ENCODE measurements around the gene TPCN2. TPM values are rescaled to one million over a fixed set of nuclear protein-coding genes. Genes with fewer than 3 reads are reported as not detected.

Gene TPCN2
- total RNA-seq, 1 experiment from 2014 or later, result 15.2 TPM

GRCh38 chr11:69167130-69167915 is 118.6 kb downstream of the TPCN2 start (continued):
- TF ChIP-seq REST (IDR thresholded peaks at IDR 0.05; ENCODE audit: low read depth), result no peak

- peaks cover 17 to 30% of the 10 kb centered on the region in 2 experiments for H3K4me1 ChIP-seq (ENCODE audit: control insufficient read depth in 1 of 2, insufficient read depth in 2 of 2, low read length in 2 of 2)
- H3K4me3 ChIP-seq (replicated peaks in 1 of 2; ENCODE audit: low read depth in 1 of 2, low read length in 2 of 2), result no peak overlapping the region
- DNase-seq (ENCODE audit: low read depth, low spot score), result no peak
- intact Hi-C loops (cut with micrococcal nuclease), result no loop called here
- no peak overlapping the region for H3K27ac ChIP-seq (ENCODE audit: low read depth, low read length)
- H3K79me2 ChIP-seq (ENCODE audit: insufficient read depth, low read length), result no peaks in the 10 kb centered on the region
- no peak for ATAC-seq
- no peaks in the 10 kb centered on the region for H3K36me3 ChIP-seq (ENCODE audit: control insufficient read depth in 1 of 2, insufficient read depth in 2 of 2, low read length in 2 of 2)
- no peaks in the 10 kb centered on the region for H3K27me3 ChIP-seq (ENCODE audit: insufficient read depth, low read length)
- H3K9me3 ChIP-seq (ENCODE audit: control insufficient read depth in 1 of 2, insufficient read depth in 1 of 2, low read depth in 1 of 2, low read length in 2 of 2), result no peaks in the 10 kb centered on the region; a peak in 1 of 4 replicates
- H2AFZ ChIP-seq (ENCODE audit: low read depth, low read length, poor library complexity, severe bottlenecking), result no peak overlapping the region
- H3K9me2 ChIP-seq (ENCODE audit: insufficient read depth), result no peaks in the 10 kb centered on the region
- RAD21 ChIA-PET (ENCODE audit: low non-redundant PET in 1 of 2, low total read pairs in 2 of 2, uncharacterized antibody in 2 of 2, unreplicated experiment in 2 of 2), result no interaction called here
- BruUV-seq (replicated peaks), result no TSS peak
- TF ChIP-seq ZBTB33 (IDR thresholded peaks at IDR 0.05; ENCODE audit: extremely low read depth, insufficient replicate concordance, low read length), result no peak
- TF ChIP-seq SP1 (IDR thresholded peaks at IDR 0.05; ENCODE audit: low read depth), result no peak
- TF ChIP-seq REST (IDR thresholded peaks at IDR 0.05; ENCODE audit: low read depth), result no peak
- TF ChIP-seq JUND (IDR thresholded peaks at IDR 0.05), result no peak
- TF ChIP-seq EGR1 (IDR thresholded peaks at IDR 0.05; ENCODE audit: low read depth), result no peak
- no peak for TF ChIP-seq FOSL1 (IDR thresholded peaks at IDR 0.05; ENCODE audit: low read depth)
- no peak for TF ChIP-seq RAD21 (IDR thresholded peaks at IDR 0.05; ENCODE audit: low read depth)
- no peak for TF ChIP-seq POLR2A (IDR thresholded peaks at IDR 0.05; ENCODE audit: borderline replicate concordance, extremely low read depth, insufficient read depth, insufficient read length)
- no peak for TF ChIP-seq POLR2AphosphoS5 (IDR thresholded peaks at IDR 0.05; ENCODE audit: low read depth, low read length)
- no peak for TF ChIP-seq EZH2 (IDR thresholded peaks at IDR 0.05)
- TF ChIP-seq ZFX (IDR thresholded peaks at IDR 0.05), result no peak
- TF ChIP-seq ZNF274 (IDR thresholded peaks at IDR 0.05; ENCODE audit: low read depth, low read length), result no peak
- CTCF ChIA-PET, result no interaction called here
- H3K9ac ChIP-seq (ENCODE audit: low read length), result no peak overlapping the region
- no peak overlapping the region for H3K4me2 ChIP-seq (ENCODE audit: low read length)
- POLR2A ChIA-PET, result no interaction called here
- no peaks in the 10 kb centered on the region for H4K20me1 ChIP-seq (ENCODE audit: insufficient read depth)
Observed at GRCh38 chr11:69167916-69168691, 119.4 kb downstream of the TPCN2 start.
